Psoas muscle (tissue), 8 donors: ENCODE results near the gene IL17REL. TPM values are rescaled to one million over a fixed set of nuclear protein-coding genes. Genes with fewer than 3 reads are reported as not detected.

Experiments used
- ATAC-seq, 4 donors: fragments of 200-7000 bp; cut with Tn5 transposase; one replicate each; pipeline ENCODE4 v1.9.1; 2020; ENCODE audit warnings: moderate library complexity in 3 of 4, mild to moderate bottlenecking in 2 of 4
- DNase-seq, 2 donors: peaks; one replicate each; pipeline ENCODE4 v3.0.0-alpha.2; 2020
- H3K27ac ChIP-seq: fragments of 200-600 bp; one replicate; pipeline ENCODE4 v1.8.0; 2022
- H3K27me3 ChIP-seq, 3 donors: fragments of 200-600 bp in 1 of 3; one replicate each; pipeline versions ENCODE4 v1.6.1 to v1.8.0; 2013 to 2022; ENCODE audit warnings: low read length in 2 of 3, mild to moderate bottlenecking in 2 of 3, moderate library complexity in 1 of 3; ENCODE audit not compliant: insufficient read depth in 3 of 3
- H3K36me3 ChIP-seq, 2 donors: fragments of 200-600 bp in 1 of 2; one replicate each; pipeline versions ENCODE4 v1.6.1 to v1.8.0; 2013 to 2022; ENCODE audit warnings: low read depth in 1 of 2, mild to moderate bottlenecking in 1 of 2, moderate library complexity in 1 of 2; ENCODE audit not compliant: insufficient read depth in 1 of 2
- H3K4me1 ChIP-seq: fragments of 200-600 bp; one replicate; pipeline ENCODE4 v1.8.0; 2022
- H3K4me3 ChIP-seq: fragments of 200-600 bp; one replicate; pipeline ENCODE4 v1.8.0; 2022; ENCODE audit warnings: mild to moderate bottlenecking
- H3K9me3 ChIP-seq: fragments of 200-600 bp; one replicate; pipeline ENCODE4 v1.8.0; 2022
- WGBS, 3 donors: extraction: QIAGEN DNeasy Blood & Tissue Kit; methylation state at CpG; one replicate each; pipeline versions ENCODE4 v1.1.6 to v1.1.7; 2013; 5-methylcytosine and 5-hydroxymethylcytosine counted together
- intact Hi-C, 2 donors: fragments of 100-400 bp; cut with DNase I; formaldehyde crosslinking; loops; one replicate each; pipeline versions ENCODE4 v1.11.0 to v1.14.2; 2022
- polyA plus RNA-seq, 3 donors: library from polyadenylated mRNA; stranded (reverse); fragments of 200-250 nt; gene quantifications; one replicate each; pipeline ENCODE4 v1.2.3, GENCODE V29; 2013
- total RNA-seq, 4 donors: library from RNA; stranded (reverse); fragmentation: NEBNext Ultra II Directional in 2 of 4; extraction: Animal tissue kit (Norgen Biotek cat#: 25700) in 2 of 4; gene quantifications; one replicate each; pipeline versions ENCODE4 v1.2.1 to v1.2.4, GENCODE V29; 2021 to 2023
- TF ChIP-seq, protein P1 (sequence below): fragments of 200-600 bp; IDR thresholded peaks from one replicate; pipeline ENCODE4 v1.8.0; 2022; ENCODE audit warnings: antibody characterized with exemption
- donor health status: healthy with polysubstance abuse.
- donor health status: DM: no; HTN: no; CAD: no; lungs with moderate emphysema.
- donor health status: Bipolar disorder and iron deficiency.
- donor health status: healthy.
- donor health status: DM: yes; HTN: yes; CAD: no.
- donor health status: DM: no; HTN: no; CAD: no.
- donor health status: DM: no; HTN: no; CAD: no.
- donor health status: DM: yes; HTN: yes; CAD: no.

Gene IL17REL
- total and polyA plus RNA-seq, 7 donors: not detected

DNA sequence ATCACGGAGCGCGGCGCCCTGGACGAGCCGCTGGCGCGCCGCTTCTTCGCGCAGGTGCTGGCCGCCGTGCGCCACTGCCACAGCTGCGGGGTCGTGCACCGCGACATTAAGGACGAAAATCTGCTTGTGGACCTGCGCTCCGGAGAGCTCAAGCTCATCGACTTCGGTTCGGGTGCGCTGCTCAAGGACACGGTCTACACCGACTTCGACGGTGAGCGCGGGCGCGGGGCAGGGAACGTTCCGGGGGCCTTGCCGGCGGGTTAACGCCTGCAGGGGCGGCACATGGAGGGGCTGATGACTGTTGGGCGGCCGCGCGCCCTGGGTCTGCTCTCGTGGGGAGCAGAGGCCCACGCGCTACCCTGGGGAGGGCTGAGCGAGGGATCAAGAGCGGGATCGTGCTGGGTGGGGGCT is 51.0 kb downstream of the IL17REL start:
- H3K9me3 ChIP-seq: no peaks in the 10 kb centered on the region
- H3K4me3 ChIP-seq: peak overlapping the region; percentile 86
- peak in 1 of 2 donors; percentile 64 for DNase-seq
- no peaks in the 10 kb centered on the region for H3K27me3 ChIP-seq
- peak overlapping the region; percentile 97 for H3K27ac ChIP-seq
- TF ChIP-seq, protein P1, sequence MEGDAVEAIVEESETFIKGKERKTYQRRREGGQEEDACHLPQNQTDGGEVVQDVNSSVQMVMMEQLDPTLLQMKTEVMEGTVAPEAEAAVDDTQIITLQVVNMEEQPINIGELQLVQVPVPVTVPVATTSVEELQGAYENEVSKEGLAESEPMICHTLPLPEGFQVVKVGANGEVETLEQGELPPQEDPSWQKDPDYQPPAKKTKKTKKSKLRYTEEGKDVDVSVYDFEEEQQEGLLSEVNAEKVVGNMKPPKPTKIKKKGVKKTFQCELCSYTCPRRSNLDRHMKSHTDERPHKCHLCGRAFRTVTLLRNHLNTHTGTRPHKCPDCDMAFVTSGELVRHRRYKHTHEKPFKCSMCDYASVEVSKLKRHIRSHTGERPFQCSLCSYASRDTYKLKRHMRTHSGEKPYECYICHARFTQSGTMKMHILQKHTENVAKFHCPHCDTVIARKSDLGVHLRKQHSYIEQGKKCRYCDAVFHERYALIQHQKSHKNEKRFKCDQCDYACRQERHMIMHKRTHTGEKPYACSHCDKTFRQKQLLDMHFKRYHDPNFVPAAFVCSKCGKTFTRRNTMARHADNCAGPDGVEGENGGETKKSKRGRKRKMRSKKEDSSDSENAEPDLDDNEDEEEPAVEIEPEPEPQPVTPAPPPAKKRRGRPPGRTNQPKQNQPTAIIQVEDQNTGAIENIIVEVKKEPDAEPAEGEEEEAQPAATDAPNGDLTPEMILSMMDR: no peak
- H3K4me1 ChIP-seq: peaks cover 46% of the 10 kb centered on the region
- intact Hi-C loops: loop anchor here (2.0 kb wide), 2 partner anchors 25 to 27 kb away; no protein-coding TSS in a partner anchor
- peaks cover 9 to 23% of the 10 kb centered on the region in 2 donors for H3K36me3 ChIP-seq
- 2 to 7% (median 5%) methylated on average over 49 of the region's 49 CpGs for WGBS, 3 donors
- ATAC-seq: no peak

DNA sequence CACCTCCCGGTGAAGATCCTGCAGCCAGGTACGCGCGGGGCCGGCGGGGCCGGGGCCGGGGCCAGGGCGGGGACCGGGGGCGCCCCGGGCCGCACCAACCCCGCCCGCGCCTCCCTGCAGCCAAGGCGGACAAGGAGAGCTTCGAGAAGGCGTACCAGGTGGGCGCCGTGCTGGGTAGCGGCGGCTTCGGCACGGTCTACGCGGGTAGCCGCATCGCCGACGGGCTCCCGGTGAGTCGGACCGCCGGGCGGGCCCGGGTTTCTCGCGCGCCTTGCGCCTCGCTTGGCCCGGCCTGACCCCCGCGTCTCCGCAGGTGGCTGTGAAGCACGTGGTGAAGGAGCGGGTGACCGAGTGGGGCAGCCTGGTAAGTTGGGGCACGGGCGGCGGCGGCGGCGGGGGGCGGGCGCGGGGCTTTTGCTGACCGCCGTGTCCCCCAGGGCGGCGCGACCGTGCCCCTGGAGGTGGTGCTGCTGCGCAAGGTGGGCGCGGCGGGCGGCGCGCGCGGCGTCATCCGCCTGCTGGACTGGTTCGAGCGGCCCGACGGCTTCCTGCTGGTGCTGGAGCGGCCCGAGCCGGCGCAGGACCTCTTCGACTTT is 51.5 kb downstream of the IL17REL start:
- Histone ChIP-seq H3K4me1 (peaks cover 41% of the 10 kb centered on the region), H3K9me3 (no peaks in the 10 kb centered on the region), H3K4me3 (peak overlapping the region; percentile 86), H3K36me3 (peaks cover 9 to 23% of the 10 kb centered on the region in 2 donors), H3K27me3 (no peaks in the 10 kb centered on the region), H3K27ac (peak overlapping the region; percentile 97)
- intact Hi-C loops: loop anchor here (2.0 kb wide), 2 partner anchors 24 to 26 kb away; no protein-coding TSS in a partner anchor
- WGBS, 3 donors: 0 to 1% (median 1%) methylated on average over 47 to 84 of the region's 84 CpGs
- TF ChIP-seq, protein P1: no peak
- DNase-seq (peak; percentile 55 to 76), ATAC-seq (no peak)

DNA sequence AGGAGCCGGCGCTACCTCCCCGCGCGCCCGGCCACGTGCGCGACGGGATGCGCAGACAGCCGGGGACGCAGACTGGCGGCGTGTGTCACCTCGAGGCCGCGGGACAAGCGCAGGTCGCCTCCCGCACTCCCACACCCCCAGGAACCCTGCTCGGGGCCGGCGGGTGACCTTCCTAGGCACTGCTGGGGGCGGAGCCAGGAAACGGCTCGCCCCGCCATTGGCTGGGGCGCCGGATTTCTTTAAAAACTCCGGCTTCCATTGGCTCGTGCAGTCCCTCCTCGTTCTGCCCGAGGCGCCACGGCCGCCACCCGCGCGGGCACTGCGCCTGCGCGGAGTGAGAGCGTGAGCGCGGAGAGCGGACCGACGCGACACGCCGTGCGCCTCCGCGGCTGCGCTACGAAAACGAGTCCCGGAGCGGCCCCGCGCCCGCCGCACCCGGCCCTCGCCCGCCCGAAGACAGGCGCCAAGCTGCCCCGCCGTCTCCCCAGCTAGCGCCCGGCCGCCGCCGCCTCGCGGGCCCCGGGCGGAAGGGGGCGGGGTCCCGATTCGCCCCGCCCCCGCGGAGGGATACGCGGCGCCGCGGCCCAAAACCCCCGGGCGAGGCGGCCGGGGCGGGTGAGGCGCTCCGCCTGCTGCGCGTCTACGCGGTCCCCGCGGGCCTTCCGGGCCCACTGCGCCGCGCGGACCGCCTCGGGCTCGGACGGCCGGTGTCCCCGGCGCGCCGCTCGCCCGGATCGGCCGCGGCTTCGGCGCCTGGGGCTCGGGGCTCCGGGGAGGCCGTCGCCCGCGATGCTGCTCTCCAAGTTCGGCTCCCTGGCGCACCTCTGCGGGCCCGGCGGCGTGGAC is 52.2 kb downstream of the IL17REL start, which contains the start of gene PIM3:
TSS of gene PIM3 (plus strand) at position 614 of the 846 bp plus-strand sequence. CDS start at position 790, 176 bp downstream.
- Histone ChIP-seq H3K4me1 (peaks cover 40% of the 10 kb centered on the region), H3K4me3 (peak within 1 kb of the TSS; percentile 86), H3K9me3 (no peaks in the 10 kb centered on the region), H3K27me3 (no peaks in the 10 kb centered on the region), H3K36me3 (peaks cover 9 to 23% of the 10 kb centered on the region in 2 donors), H3K27ac (peak within 1 kb of the TSS; percentile 97)
- WGBS, 3 donors: 0 to 1% (median 0%) methylated on average over 54 to 137 of the region's 137 CpGs
- ATAC-seq (peak; percentile 77 to 80 (median 78)), DNase-seq (peak; percentile 95 to 97)
- TF ChIP-seq, protein P1: no peak
- intact Hi-C loops: loop anchor here (2.0 kb wide), 2 partner anchors 24 to 26 kb away; no protein-coding TSS in a partner anchor

DNA sequence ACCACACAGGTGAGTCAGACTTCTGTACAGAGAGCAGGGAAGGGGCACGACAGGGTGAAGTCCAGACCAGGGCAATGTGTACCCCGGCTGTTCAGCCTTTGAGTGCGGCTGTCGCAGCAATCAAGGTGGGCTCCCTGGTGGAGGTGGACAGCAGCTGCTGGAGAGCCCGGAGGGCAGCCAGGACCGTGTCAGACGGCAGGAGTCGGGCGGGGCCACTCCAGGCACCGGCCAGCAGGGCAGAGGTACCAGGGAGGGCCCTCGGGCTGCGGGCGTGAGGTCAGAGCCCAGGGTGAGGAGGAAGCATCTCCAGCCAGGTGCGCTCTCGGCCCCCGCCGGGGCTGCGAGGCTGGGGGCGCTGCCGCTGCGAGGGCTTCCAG is 52.8 kb downstream of the IL17REL start:
- no peaks in the 10 kb centered on the region for H3K27me3 ChIP-seq
- TF ChIP-seq, protein P1: no peak
- intact Hi-C loops: loop anchor here (2.0 kb wide), 2 partner anchors 23 to 25 kb away; no protein-coding TSS in a partner anchor
- peak; percentile 21 to 33 (median 26) for ATAC-seq
- H3K27ac ChIP-seq: peak overlapping the region; percentile 97
- WGBS, 3 donors: 9 to 12% (median 11%) methylated on average over 18 to 21 of the region's 21 CpGs
- no peaks in the 10 kb centered on the region for H3K9me3 ChIP-seq
- peaks cover 9 to 23% of the 10 kb centered on the region in 2 donors for H3K36me3 ChIP-seq
- H3K4me3 ChIP-seq: peak overlapping the region; percentile 86
- peaks cover 40% of the 10 kb centered on the region for H3K4me1 ChIP-seq
- peak; percentile 66 to 84 for DNase-seq
